ENCODE results near the gene CHRNA5.

CHRNA5 gene

DNA sequence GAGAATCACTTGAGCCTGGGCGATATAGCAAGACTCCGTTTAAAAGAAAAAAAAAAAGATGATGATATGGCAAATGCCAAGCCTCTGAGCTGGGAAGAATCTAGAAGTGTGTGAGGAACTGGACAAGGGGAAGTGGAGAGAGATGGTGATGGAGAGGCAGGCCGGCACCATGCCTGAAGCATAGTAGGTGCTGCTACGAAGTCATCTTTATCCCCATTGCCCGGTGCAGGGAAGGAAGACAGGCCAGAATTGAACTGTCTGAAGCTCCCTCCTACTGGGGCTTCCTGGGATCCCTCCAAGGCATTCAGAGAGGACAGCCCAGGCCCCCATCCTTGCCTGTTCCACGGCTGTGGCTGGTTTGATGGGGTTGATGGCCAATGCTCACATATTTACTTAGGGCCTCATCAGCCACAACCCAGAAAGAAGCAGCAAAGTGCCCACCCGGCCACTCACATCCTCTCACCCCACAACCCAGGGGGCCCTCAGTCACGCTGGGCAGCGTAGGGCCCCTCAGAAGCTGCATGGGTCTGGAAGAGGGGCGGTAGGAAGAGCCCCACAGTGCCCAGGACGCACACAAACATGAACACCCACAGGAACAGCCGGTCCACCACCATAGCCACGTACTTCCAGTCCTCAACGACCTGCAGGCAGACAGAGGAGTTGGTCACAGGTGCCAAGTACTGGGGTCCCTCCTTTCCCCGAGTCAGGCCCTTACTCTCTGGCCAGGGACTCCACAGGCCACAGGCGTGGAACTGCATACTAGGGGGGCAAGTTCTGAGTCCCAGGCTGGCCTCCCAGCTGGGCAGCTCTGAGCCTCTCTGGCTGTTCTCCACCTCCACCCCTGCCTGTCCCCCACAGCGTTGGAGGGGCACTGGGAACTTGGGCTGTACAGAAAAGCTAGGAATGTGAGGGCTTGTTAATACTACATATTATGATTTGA is 59.6 kb downstream of the CHRNA5 start:
- Histone ChIP-seq H3K4me3 (IDR thresholded peaks at IDR 0.05; ENCODE audit: insufficient read depth, low read depth, low read length) (no peak overlapping the region), H3K27ac (no peak overlapping the region), H3K79me2 (ENCODE audit: insufficient read depth, low read depth) (no peaks in the 10 kb centered on the region), H3K27me3 (ENCODE audit: insufficient read depth, low read depth) (no peaks in the 10 kb centered on the region), H3K9ac (no peak overlapping the region), H3K4me1 (ENCODE audit: low read depth, poor library complexity, severe bottlenecking) (no peaks in the 10 kb centered on the region), H4K20me1 (ENCODE audit: insufficient read depth) (no peaks in the 10 kb centered on the region), H3K36me3 (ENCODE audit: insufficient read depth) (no peaks in the 10 kb centered on the region), H3K4me2 (no peak overlapping the region), H2AFZ (ENCODE audit: low read depth) (no peak overlapping the region)
- TF ChIP-seq, protein P1, sequence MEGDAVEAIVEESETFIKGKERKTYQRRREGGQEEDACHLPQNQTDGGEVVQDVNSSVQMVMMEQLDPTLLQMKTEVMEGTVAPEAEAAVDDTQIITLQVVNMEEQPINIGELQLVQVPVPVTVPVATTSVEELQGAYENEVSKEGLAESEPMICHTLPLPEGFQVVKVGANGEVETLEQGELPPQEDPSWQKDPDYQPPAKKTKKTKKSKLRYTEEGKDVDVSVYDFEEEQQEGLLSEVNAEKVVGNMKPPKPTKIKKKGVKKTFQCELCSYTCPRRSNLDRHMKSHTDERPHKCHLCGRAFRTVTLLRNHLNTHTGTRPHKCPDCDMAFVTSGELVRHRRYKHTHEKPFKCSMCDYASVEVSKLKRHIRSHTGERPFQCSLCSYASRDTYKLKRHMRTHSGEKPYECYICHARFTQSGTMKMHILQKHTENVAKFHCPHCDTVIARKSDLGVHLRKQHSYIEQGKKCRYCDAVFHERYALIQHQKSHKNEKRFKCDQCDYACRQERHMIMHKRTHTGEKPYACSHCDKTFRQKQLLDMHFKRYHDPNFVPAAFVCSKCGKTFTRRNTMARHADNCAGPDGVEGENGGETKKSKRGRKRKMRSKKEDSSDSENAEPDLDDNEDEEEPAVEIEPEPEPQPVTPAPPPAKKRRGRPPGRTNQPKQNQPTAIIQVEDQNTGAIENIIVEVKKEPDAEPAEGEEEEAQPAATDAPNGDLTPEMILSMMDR (conservative IDR thresholded peaks at IDR 0.05; ENCODE audit: low read depth, low read length): no peak

DNA sequence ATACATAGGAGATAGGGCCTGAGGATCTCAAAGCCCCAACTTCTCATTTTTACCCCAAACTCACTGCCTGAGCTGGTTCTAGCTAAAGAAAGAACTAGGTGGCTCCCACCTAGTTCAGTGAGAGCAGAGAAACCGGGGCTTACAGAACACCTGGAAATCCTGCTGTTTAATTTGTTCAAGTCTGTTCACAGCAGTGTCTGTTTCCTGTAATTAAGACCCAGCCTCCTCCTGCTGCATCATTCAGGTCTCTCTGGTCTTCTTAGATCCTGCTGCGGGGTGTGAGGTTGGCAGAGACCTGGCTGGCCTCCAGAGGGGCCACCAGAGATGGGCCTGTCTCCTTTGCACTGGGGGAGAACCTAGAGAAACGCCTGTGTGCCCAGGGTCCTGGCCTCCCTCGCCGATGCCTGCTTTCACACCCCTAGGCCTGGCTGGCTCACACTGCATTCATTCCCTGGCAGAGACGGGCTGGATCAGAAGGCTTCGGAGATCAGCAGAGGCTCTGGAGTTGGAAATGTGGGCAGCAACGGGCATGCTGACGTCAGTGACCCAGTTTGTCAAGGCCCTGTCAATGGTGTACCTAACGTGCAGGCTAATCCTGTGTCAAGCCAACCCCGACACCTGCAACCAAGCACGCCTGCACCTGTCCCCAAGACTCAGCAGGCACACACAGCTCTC is 60.4 kb downstream of the CHRNA5 start:
- TF ChIP-seq, protein P1 (conservative IDR thresholded peaks at IDR 0.05; ENCODE audit: low read depth, low read length): no peak
- no peaks in the 10 kb centered on the region for H3K79me2 ChIP-seq (ENCODE audit: insufficient read depth, low read depth)
- no peak overlapping the region for H3K4me3 ChIP-seq (IDR thresholded peaks at IDR 0.05; ENCODE audit: insufficient read depth, low read depth, low read length)
- no peak overlapping the region for H3K27ac ChIP-seq
- no peaks in the 10 kb centered on the region for H3K27me3 ChIP-seq (ENCODE audit: insufficient read depth, low read depth)
- H4K20me1 ChIP-seq (ENCODE audit: insufficient read depth): no peaks in the 10 kb centered on the region
- H2AFZ ChIP-seq (ENCODE audit: low read depth): no peak overlapping the region; the same call in 1 of the 2 replicates
- no peak overlapping the region for H3K4me2 ChIP-seq
- H3K36me3 ChIP-seq (ENCODE audit: insufficient read depth): no peaks in the 10 kb centered on the region
- H3K4me1 ChIP-seq (ENCODE audit: low read depth, poor library complexity, severe bottlenecking): no peaks in the 10 kb centered on the region
- H3K9ac ChIP-seq: no peak overlapping the region

- Histone ChIP-seq H3K36me3 (ENCODE audit: insufficient read depth) (no peaks in the 10 kb centered on the region), H2AFZ (ENCODE audit: low read depth) (no peak overlapping the region), H3K4me2 (no peak overlapping the region), H3K27me3 (ENCODE audit: insufficient read depth, low read depth) (no peaks in the 10 kb centered on the region), H3K79me2 (ENCODE audit: insufficient read depth, low read depth) (no peaks in the 10 kb centered on the region), H3K4me3 (IDR thresholded peaks at IDR 0.05; ENCODE audit: insufficient read depth, low read depth, low read length) (no peak overlapping the region), H3K9ac (no peak overlapping the region), H3K4me1 (ENCODE audit: low read depth, poor library complexity, severe bottlenecking) (no peaks in the 10 kb centered on the region), H4K20me1 (ENCODE audit: insufficient read depth) (no peaks in the 10 kb centered on the region), H3K27ac (no peak overlapping the region)
- TF ChIP-seq, protein P1 (conservative IDR thresholded peaks at IDR 0.05; ENCODE audit: low read depth, low read length): no peak
These were observed 61.2 kb downstream of the CHRNA5 start for GRCh38 chr15:78626381-78626995.

- no peak overlapping the region for H3K9ac ChIP-seq
- H3K4me1 ChIP-seq (ENCODE audit: low read depth, poor library complexity, severe bottlenecking): no peaks in the 10 kb centered on the region
- H3K4me3 ChIP-seq (IDR thresholded peaks at IDR 0.05; ENCODE audit: insufficient read depth, low read depth, low read length): no peak overlapping the region
- H3K36me3 ChIP-seq (ENCODE audit: insufficient read depth): no peaks in the 10 kb centered on the region
- H4K20me1 ChIP-seq (ENCODE audit: insufficient read depth): no peaks in the 10 kb centered on the region
- TF ChIP-seq, protein P1 (conservative IDR thresholded peaks at IDR 0.05; ENCODE audit: low read depth, low read length): no peak
- H3K79me2 ChIP-seq (ENCODE audit: insufficient read depth, low read depth): no peaks in the 10 kb centered on the region
- H3K4me2 ChIP-seq: no peak overlapping the region
- H3K27ac ChIP-seq: no peak overlapping the region
- H3K27me3 ChIP-seq (ENCODE audit: insufficient read depth, low read depth): no peaks in the 10 kb centered on the region
- H2AFZ ChIP-seq (ENCODE audit: low read depth): no peak overlapping the region
These were observed 62.0 kb downstream of the CHRNA5 start for GRCh38 chr15:78627348-78627747.

Data from KMS-11 (cell line).